ENCODE measurements around the gene PTGER3.
"Not testable (repeated sequence)": the region's sequence is repeated elsewhere in the genome, so short reads cannot be mapped to it uniquely, and the experiment has no call there.

PTGER3 gene

GRCh38 chr1:70941563-70941962, 106.1 kb downstream of the PTGER3 start:
- DNase-seq: no peak

DNA sequence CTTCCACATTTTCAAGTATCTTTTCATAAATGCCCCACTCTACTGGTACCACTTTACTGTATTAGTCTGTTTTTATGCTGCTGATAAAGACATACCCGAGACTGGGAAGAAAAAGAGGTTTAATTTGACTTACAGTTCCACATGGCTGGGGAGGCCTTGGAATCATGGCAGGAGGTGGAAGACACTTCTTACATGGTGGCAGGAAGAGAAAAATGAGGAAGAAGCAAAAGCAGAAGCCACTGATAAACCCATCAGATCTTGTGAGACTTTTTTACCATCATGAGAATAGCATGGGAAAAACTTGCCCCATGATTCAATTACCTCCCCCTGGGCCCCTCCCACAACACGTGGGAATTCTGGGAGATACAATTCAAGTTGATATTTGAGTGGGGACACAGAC, 107.2 kb downstream of the PTGER3 start:
- not testable (repeated sequence) for DNase-seq

DNA sequence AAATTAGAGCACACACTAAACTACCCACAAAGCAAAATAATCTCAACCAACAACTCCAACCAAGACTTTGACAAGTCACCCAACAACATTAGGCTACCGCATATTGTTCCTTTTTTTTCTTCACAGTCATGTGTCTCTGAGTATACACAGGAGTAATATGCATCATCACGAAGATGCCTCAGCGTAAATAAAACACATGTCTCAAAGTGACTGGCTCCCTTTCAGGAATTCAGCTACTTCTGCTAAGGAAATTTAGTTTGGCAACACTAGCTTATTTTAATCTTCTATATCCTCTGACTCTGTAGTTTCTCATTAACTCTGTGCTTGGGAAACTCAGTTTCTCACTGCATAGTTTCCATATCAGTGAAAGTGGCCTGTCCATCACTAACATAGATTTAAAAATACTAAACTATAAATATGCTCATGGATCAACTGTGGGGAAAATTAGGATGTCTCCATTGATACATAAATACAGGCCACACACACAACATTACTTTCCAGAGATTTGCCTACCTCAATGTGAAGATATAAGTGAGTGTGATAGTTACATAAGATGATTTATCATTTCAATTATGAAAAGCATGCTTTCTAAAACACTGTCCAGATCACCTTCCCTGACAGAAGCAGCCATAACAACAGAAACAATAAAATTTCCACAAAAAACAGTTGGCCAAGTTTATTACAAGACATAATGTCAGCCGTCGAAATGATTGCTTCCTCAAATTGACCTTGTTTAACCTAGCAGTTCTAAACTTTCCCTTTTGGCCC, 113.2 kb downstream of the PTGER3 start:
- DNase-seq: no peak

DNA sequence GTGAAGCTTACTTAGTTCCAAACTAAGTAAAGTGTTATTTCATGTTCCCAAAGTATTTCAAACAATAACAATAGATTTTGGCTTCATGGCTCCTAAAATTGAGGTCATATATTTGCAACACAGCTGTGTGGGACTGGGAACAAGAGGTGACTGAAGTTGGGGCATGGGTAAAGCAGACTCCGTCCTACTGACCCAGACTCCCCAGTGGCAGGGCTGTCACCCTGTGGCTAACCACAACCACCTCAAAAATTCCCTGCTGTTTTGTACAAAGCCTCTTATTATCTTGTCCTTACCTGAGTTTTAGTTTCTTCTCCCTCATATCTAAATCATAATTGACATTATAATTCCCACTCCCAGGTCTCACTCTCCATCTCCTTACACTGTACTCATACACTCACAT, 117.6 kb downstream of the PTGER3 start:
- no peak for DNase-seq

- no peak for DNase-seq
Measured at GRCh38 chr1:70922196-70922595, 125.4 kb downstream of the PTGER3 start.

Measured in femur (tissue), 1 donor.